NCI-H1436 (cell line): Measurements from ENCODE around the gene COX5A.
A peak's percentile ranks its signal among the peaks of the same experiment; 100 is the strongest.
"Not testable (repeated sequence)": the region's sequence is repeated elsewhere in the genome, so short reads cannot be mapped to it uniquely, and the experiment has no call there.

Source experiments
- DNase-seq: peaks from one replicate; lab custom pipeline; 2025; lab: John Stamatoyannopoulos, UW

COX5A gene

DNA sequence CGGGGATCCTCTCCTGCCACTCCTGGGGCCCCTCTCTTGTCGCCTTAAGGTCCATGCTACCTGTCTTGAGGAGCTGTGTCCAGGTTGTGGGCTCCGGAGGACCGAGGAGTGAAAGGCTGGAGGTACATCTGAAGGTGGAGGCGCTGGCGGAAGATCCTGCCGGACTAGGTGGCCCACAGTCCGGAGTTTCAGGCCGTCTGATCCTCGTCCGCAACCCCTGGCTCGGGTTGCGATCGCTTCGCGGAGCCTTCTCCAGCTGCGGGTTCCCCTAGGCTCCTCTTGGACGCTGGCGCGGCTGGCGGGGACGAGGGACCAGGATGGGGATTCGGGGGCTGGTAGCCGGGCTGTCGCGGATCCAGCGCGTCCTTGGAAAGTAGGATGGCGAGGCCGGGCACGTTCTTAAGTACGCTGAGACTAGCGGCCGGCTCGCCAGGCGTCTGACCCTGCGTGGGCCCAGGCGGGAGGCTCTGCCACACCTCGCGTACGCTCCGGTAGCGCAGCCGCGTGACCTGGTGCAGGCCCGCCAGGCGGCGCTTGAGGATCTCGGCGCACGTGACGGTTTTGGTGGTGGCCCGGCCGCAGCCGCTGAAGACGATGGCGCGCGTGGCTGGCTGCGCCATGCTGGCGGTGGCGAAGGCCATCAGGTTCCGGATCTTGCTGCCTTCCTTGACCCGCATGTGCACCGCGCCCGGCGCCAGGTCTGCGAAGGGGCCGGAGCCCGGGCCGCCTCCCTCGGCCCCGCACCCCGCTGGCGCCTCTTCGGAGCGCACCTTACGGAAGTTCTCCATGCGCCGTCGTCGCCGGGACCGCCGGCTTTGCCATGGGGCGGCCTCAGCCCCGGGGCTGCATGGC, 18.1 kb upstream of the COX5A start:
- DNase-seq: no peak

DNA sequence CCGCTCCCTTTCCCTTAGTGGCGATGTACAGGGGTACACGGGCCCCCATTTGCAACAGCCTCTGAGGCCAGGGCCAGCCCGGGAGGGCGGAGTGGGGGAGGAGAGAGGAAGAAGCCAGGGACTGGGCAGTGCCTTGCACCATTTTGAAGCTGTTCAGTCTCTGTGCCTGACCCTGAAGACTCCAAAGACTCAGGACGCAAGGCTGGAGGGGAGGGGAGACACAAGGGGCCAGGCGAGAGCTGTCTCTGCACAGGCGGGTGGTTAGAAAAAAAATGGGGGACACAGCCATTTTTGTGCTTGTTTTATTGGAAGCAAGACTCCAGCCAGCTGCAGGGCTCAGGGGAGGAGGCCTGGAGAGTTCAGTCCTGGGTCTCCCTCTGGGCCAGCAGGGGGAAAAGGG, 17.1 kb upstream of the COX5A start:
- DNase-seq: no peak

DNA sequence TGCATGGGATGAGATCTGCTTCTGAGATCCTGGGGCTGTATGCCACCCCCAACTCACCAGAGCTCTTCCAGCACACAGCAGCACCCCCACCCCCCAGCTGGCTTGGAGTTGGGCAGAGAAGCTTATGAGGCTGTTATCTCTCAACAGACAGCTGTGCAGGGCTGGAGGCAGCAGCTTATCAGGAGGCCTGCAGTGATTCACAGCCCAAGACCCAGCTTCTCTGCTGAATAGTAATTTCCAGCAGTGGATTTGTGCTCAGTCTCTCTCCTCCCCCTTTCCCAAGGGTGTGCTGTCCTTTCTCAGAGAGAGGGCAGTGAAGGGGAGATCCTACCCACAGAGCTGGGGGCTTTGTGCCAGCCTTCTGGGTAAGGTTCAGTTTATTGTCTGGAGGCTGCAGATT, 16.6 kb upstream of the COX5A start:
- DNase-seq: no peak

DNA sequence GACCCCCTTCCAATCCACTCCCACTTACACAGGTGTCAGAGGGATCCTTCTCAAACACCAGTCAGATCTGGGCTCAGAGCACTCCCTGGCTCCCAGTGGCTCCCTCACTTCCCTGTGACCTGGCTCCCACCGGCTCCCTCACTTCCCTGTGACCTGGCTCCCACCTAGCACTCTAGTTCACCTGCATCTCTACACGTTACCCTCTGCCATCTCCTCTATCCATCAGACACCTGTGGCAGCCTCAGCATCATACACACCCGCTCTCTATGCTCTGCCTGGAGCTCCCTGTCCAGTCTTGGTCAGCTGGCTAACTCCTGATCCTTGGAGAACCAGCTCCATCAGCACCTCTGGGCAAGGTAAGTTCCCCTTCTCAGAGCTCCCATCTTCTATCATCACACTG, 13.1 kb upstream of the COX5A start:
- DNase-seq: no peak

DNA sequence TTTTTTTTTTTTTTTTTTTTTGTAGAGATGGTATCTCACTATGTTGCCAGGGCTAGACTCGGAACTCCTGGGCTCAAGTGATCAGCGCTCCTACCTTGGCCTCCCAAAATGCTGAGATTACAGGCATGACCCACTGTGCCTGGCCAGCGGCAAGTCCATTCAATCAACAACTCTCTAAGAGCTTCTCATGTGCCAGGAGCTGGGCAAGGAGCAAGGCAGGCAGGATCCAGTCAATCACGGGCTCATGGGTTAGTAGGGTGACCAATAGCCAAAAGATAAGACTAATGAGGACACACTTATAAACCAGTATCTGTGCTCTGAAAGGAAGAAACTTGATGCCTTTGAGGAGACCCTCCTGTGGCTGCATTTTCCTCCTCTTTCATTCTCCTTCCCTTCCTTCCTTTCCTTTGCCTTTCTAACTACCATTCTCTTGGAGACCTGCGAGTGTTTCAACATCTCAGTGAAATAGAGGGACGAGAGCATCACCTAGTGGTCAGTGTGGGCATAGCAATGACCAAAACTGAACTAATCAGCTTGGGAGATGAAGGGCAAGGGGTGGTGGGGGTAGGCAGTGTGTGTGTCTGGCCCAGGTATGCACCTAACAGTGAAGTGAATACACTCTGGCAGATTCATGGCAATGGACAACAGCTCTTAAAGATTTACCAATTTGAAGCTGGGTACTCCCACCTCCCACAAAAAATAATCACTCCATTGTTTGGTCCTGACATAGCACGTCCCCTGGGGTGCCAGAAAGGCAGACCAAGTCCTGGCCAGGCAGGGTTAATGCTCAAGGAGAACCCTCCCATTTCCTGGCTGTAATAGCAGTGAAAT, 12.4 kb upstream of the COX5A start:
- peak; percentile 60 for DNase-seq

DNA sequence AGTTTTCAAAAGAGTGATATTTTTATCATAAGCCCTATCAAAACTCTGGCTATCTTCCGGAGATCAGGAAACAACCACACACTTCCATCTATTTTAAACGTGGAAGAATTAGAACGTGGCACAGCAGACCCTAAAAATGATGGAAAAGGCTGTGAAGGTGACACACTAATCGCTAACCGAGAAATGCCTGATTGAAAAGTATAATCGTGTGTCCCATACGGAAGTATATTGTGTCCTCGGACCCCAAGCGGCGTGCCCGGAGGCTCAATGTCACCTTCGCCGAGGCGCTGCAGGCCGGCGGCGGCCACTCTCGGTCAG, 642 bp downstream of the COX5A start:
- no peak for DNase-seq

DNA sequence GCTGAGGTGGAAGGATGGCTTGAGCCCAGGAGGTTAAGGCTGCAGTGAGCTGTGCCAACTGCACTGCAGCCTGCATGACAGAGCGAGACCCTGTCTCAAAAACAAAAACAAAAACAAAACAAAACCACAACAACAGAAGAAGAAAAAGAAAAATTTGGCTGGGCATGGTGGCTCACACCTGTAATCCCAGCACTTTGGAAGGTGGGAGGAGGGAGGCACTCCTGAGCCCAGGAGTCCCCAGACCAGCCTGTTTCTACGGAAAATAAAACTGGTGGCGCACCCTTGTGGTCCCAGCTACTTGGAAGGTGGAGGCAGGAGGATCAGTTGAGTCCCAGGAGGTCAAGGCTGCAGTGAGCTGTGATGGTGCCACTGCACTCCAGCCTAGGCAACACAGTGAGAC, 2.7 kb downstream of the COX5A start:
- not testable (repeated sequence) for DNase-seq

DNA sequence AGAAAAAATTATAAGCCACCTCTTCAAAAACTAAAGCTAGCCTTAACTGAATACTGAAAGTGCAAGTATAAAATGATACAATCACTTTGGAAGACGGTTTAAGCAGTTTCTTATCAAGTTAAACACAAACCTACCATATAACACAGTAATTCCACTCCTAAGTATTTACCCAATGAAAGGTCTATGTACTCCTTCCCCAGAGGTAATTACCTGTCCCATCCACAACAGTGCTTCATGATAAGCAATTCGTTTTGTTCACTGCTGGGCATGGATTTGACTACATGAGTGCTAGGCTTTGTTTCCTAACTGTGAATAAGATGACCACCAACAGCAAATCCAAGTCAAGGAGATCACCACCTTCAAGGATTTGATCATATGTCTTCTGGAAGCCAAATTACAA, 4.3 kb downstream of the COX5A start:
- DNase-seq: no peak

DNA sequence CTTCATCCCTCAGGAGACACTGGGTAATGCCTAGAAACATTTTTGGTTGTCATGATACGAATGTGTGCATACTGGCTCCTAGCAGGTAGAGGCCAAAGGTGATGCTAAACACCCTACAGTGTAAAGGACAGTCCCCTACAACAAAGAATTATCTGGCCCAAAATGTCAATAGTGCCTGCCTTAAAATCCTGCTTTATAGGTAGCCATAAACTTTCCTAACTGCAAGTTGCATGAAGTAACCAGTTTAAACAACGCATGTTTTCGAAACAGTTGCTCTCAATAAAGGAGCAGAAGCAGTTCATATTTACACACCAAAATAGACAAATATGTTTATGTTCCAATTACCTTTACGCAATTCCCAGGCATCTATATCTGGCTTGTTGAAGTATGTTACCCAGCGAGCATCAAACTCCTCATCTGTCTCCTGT, 9.1 kb downstream of the COX5A start:
- DNase-seq: no peak

DNA sequence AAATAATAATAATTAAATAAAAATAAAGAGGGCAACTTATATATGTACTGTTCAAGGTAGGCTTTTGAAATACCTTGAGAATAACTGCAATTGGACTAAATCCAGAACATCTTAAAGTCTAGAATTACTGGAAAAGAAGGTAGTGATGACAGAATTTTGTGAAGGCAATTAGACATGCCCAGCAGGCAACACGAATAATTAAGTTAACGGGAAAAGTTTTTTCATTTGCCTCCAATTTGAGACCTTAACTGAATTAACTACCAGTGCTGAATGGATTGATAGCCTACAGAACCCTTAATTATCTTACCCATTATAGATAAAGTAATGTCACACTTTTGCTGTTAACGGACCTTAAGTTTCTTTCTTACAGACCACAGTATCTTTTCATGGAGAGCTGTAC, 13.3 kb downstream of the COX5A start:
- DNase-seq: no peak

DNA sequence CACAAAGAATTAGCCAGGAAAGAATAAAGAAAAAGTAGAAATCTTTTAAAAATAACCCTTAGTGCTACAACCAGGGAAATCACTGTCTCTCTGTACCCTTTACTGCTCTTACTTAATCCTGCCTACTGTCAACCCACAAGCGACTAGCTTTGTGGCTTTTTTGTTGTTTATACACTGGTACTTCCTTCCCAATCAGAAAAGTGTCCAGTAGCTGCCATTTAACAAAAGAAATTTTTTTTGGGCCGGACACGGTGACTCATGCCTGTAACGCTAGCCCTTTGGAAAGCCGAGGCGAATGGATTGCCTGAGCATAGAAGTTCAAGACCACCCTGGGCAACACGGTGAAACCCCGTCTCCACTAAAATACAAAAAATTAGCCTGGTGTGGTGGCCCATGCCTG, 17.4 kb downstream of the COX5A start:
- no peak for DNase-seq

DNA sequence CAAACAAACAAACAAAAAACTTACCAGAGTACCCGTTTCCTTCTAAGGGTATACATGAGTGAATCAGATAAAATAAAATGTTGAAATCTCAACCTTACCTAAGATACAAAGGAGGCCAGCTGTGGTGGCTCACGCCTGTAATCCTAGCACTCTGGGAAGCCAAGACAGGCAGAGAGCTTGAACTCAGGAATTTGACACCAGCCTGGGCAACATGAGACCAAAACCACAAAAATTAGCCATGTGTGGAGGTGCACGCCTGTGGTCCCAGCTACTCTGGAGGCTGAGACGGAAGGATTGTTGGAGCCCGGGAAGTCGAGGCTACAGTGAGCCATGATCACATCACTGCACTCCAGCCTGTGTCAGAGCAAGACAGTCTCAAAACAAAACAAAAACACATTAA, 20.2 kb downstream of the COX5A start:
- DNase-seq: no peak

DNA sequence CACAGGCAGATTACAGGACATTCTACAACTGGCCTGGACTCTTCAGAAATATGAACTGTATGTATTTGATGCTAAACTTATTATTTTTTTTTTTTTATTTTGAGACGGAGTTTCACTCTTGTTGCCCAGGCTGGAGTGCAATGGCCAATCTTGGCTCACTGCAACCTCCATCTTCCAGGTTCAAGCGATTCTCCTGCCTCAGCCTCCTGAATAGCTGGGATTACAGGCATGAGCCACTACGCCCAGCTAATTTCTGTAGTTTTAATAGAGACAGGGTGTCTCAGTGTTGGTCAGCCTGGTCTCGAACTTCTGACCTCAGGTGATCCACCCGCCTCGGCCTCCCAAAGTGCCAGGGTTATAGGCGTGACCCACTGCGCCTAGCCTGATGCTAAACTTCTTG, 24.1 kb downstream of the COX5A start:
- DNase-seq: not testable (repeated sequence)

DNA sequence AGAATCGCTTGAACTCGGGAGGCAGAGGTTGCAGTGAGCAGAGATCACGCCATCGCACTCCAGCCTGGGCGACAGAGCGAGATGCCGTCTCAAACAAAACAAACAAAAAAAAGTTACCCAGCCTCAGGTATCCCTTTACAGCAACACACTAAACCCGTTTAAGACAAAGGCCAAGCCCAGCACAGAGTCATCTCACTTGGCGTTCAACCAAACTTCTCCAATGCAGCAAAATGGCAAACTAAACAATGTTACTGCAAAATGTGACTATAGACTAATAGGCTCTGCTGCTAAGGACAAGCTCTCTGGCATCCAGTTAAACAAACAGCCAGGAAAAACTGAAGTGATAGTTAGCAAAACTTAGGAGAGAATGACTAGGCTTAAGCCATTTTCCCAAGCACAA, 24.8 kb downstream of the COX5A start:
- DNase-seq: no peak

DNA sequence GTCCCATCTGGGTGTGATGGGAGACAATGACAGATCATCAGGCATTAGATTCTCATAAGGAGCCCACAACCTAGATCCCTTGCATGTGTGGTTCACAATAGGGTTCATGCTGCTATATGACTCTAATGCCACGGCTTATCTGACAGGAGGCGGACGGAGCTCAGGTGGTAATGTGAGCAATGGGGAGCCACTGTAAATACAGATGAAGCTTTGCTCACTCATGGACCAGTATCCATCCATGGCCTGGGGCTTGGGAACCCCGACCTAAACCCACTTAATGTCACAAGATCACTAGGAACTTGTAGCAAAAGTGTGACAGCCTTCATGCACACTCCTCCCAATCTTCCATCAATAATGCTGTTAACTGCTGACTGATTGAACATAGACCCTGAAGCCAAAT, 29.2 kb downstream of the COX5A start:
- no peak for DNase-seq

DNA sequence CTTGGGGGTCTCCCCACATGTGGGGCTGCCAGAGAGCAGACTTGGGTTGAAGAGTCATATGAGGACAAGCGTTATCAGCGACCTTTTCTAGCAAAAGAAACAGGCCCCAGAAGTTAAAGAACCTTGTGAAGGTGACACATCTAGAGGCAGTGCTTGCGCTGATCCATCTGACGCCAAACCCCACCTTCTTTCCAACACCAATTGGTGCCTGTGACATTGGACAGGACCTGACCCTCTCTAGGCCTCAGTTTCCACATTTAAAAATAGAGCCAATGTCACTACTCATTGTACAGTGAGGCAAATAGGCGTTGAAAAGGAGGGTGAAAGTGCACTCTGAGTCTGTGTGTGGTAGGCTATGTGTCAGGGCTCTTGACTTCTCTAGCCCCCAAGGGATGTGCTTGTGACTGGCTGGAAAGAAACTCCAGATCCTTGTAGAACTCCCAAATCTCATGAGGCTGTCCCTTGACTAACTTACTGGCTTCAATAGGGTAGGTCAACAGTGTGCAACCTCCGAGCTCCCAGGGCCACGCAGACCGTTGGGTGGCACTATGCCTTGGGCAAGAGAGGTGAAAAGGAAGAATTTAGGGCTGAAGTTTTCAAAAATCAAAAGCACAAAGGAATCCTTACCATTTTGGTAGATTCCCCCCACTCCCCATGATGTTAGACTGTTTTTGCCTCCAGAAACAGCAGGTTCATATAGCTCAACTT, 30.6 kb downstream of the COX5A start:
- DNase-seq: no peak

DNA sequence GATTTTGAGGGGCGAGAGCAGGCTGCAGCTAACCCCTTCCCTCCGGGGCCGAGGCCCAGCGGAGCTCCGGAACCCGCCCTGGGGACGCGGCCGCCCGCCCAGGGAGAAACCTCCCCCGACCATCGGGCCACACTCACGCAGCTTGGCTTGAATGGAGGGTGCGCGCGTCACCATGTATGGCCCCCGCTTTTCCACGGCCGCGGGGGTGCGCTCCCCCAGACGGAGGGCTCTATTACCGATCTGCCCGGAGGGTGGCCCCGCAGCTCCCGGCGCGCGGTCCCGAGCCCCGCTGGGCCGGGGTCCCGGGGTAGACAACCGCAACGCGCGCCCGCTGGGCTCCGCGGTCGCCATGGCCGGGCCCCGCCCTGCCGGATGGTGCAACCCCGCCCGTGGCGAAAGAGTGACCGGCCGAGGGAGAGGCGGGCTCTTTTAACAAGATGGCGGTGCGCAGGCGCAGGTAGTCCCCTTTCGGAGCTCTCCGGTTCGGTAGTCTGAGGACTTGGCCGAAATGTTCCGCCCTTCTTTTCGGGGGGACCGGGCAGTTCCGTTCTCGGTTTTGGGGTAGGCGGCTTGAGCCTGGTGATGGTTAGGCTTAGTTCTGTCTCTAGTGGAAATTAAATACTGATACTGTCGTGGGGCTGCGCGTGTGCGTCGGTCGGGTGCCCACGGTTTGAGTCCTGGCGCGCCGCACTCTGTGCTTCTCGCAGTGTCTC, 31.3 kb downstream of the COX5A start, which contains the start of gene FAM219B:
FAM219B (minus strand) TSS at position 402 of the 713 bp plus-strand sequence; CDS start at position 351, 51 bp downstream.
- DNase-seq: peak; percentile 60

DNA sequence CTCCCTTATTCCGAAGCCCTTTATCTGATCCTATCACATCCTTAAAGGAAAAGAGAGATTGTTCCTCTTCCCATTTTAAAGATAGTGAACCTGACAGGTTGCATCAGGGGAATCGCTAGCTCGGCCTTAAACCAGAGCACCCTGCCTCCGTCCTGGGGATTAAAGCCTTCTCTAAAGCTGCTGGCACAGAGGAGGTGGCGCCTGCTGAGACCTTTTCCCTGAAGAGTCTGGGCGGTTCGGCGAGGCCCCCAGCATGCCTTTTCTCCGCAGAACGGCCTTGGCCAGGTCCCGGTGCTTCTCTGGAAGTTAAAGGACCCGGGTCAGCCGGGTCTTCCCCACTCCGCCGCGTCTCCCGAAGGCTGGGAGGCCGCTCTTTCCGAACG, 31.8 kb downstream of the COX5A start:
- no peak for DNase-seq

DNA sequence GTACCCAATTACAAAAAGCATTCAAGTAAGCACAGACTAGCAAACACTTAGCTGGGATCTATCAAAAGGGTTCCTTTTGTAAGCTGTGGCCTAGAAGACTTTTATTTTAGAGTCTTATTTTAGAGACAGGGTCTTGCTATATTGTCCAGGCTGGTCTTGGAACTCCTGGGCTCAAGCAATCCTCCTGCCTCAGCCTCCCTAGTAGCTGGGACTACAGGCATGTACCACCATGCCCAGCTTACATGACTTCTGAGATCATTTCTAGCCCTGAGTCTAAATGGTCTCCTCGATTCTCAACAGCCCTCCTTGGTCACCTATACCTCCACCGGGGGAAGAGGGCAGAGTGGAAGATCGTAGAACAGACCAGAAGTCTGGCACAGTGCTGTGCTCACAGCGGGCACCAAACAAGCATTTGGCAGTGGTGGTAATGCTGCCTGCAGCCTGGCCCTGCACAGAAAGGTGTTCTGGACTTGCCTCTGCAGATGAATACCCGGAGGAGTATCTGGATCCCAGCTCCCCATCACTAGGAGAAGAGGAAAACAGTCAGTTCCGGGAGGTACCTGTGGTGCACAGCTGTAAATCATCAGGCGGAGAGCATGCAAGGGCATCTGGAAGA, 33.6 kb downstream of the COX5A start:
- no peak for DNase-seq

DNA sequence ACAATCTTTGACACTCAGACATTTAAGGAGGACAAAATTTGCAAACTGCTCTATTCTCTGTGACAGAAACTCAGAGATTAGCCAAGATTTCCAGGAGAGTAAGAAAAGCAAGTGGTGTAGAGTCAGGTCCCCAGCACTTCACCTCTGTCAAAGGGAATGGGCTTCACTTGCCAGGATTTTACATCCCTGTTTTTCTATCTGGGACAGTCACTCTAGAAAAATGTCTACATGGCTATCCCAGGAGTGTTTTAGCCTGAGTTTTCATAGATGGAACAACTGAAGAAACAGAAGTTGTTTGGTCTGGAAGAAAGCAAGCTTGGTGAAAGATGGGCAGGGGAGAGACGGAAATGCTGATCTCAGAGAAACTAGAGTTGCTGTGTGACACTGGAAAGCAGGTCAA, 34.2 kb downstream of the COX5A start:
- no peak for DNase-seq

DNA sequence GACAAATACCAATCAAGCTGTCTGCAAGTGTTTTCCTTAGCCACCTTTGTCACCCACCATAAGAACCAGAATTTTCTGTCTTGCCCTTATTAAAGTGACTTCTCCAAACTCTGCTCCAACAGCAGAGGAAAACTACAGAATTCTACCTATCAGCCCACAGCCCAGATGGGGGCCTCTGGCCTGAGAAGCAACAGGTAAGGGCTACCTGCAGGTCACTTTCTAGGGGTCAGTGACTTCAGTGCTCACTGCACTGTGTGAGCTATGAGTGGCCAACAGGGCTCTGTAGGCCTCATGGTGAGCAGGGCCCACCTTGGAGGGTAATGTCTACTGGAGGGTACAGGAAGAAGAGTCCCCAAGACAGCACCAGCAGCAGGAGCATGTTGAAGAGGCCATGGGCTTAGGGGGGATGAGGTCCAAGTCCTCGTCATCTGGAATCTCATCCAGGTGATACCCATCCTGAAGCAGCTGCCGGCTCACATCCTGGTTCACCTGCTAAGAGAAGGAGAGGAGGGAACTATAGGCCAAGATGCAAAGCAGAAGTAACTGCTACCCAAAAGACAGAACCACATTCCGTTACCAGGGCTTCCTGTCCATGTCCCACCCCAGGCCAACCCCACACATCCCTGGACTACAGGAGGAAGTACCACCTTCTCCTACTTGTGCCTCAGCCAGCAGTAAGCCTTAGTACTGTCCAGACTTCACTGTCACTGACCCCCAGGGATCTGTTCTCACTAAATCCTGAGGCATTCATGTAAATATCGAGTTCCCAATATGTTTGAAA, 35.4 kb downstream of the COX5A start:
- DNase-seq: no peak
